ENCODE measurements around the gene GLMP.
"Not testable (repeated sequence)": the region's sequence is repeated elsewhere in the genome, so short reads cannot be mapped to it uniquely, and the experiment has no call there.

Gene GLMP
- total RNA-seq = 10.3 reads per million, percentile 32 among the genes with 10 or more reads in this experiment

- peak; percentile 53 for DNase-seq
Measured at GRCh38 chr1:156295391-156295947, at the start of gene GLMP. TSS of gene GLMP (minus strand) at chr1:156295679. CDS start at chr1:156295645, 34 bp downstream.

- DNase-seq = no peak
Measured at GRCh38 chr1:156344409-156344808, 48.9 kb upstream of the GLMP start.

GRCh38 chr1:156342166-156342955 lies 46.9 kb upstream of the GLMP start:
- no peak for DNase-seq

GRCh38 chr1:156338180-156338976 lies 42.9 kb upstream of the GLMP start, which contains the start of the genes CCT3 and TSACC:
TSS of gene CCT3 (minus strand) at chr1:156338292. CDS start at chr1:156338184, 108 bp downstream.
TSS of gene TSACC (plus strand) at chr1:156338526. CDS start at chr1:156339758, 1,232 bp downstream.
- peak; percentile 99 for DNase-seq

- no peak for DNase-seq
Measured at GRCh38 chr1:156337888-156338179, 42.4 kb upstream of the GLMP start.

GRCh38 chr1:156337052-156337887 lies 41.8 kb upstream of the GLMP start:
- no peak for DNase-seq

- no peak for DNase-seq
Measured at GRCh38 chr1:156336242-156336641, 40.8 kb upstream of the GLMP start.

GRCh38 chr1:156323179-156323578 lies 27.7 kb upstream of the GLMP start:
- DNase-seq = not testable (repeated sequence)

GRCh38 chr1:156320560-156320959 lies 25.1 kb upstream of the GLMP start:
- no peak for DNase-seq

GRCh38 chr1:156319664-156320063 lies 24.2 kb upstream of the GLMP start:
- no peak for DNase-seq

- no peak for DNase-seq
Measured at GRCh38 chr1:156316909-156317308, 21.4 kb upstream of the GLMP start.

- DNase-seq = no peak
Measured at GRCh38 chr1:156310962-156311361, 15.5 kb upstream of the GLMP start.

- no peak for DNase-seq
Measured at GRCh38 chr1:156308078-156308477, 12.6 kb upstream of the GLMP start.

GRCh38 chr1:156305215-156305614 lies 9.7 kb upstream of the GLMP start:
- no peak for DNase-seq

GRCh38 chr1:156303241-156303640 lies 7.8 kb upstream of the GLMP start:
- no peak for DNase-seq

- DNase-seq = no peak
Measured at GRCh38 chr1:156298852-156299357, 3.4 kb upstream of the GLMP start, which contains the start of gene VHLL. TSS of gene VHLL (minus strand) at chr1:156299307. CDS start at chr1:156299189, 118 bp downstream.

- no peak for DNase-seq
Measured at GRCh38 chr1:156293895-156294294, 1.6 kb downstream of the GLMP start.

GRCh38 chr1:156293098-156293434 lies 2.4 kb downstream of the GLMP start:
- DNase-seq = no peak

GRCh38 chr1:156291226-156292061 lies 4.0 kb downstream of the GLMP start:
- no peak for DNase-seq

GRCh38 chr1:156289857-156290256 lies 5.6 kb downstream of the GLMP start:
- no peak for DNase-seq

GRCh38 chr1:156286061-156286460 lies 9.4 kb downstream of the GLMP start:
- no peak for DNase-seq

Data from effector CD4-positive, alpha-beta T cell (primary cell).